GM21360 (cell line): ENCODE results near the gene HIVEP2.
"Not testable (repeated sequence)": the region's sequence is repeated elsewhere in the genome, so short reads cannot be mapped to it uniquely, and the experiment has no call there.

Experiments
- ATAC-seq: cut with Tn5 transposase; IDR thresholded peaks from one replicate; pipeline ENCODE4 v1.9.1; 2021; ENCODE audit warnings: mild to moderate bottlenecking, moderate library complexity; ENCODE audit not compliant: unreplicated experiment

The HIVEP2 gene

GRCh38 chr6:142945049-142945445, at the start of gene HIVEP2:
HIVEP2 (minus strand) TSS chr6:142945176; CDS start chr6:142774738, 170,438 bp downstream.
- peak; percentile 13 for ATAC-seq

- no peak for ATAC-seq
Measured at GRCh38 chr6:142993977-142994376, 49.0 kb upstream of the HIVEP2 start.

- no peak for ATAC-seq
Measured at GRCh38 chr6:142987490-142987889, 42.5 kb upstream of the HIVEP2 start.

GRCh38 chr6:142985281-142985680, 40.3 kb upstream of the HIVEP2 start:
- ATAC-seq: no peak

- no peak for ATAC-seq
Measured at GRCh38 chr6:142984386-142984785, 39.4 kb upstream of the HIVEP2 start.

- no peak for ATAC-seq
Measured at GRCh38 chr6:142975365-142975764, 30.4 kb upstream of the HIVEP2 start.

- not testable (repeated sequence) for ATAC-seq
Measured at GRCh38 chr6:142970941-142971340, 26.0 kb upstream of the HIVEP2 start.

GRCh38 chr6:142968601-142969000, 23.6 kb upstream of the HIVEP2 start:
- no peak for ATAC-seq

- ATAC-seq: no peak
Measured at GRCh38 chr6:142966294-142966693, 21.3 kb upstream of the HIVEP2 start.

- no peak for ATAC-seq
Measured at GRCh38 chr6:142965164-142965563, 20.2 kb upstream of the HIVEP2 start.

GRCh38 chr6:142960098-142960497, 15.1 kb upstream of the HIVEP2 start:
- ATAC-seq: no peak

- no peak for ATAC-seq
Measured at GRCh38 chr6:142958343-142958742, 13.4 kb upstream of the HIVEP2 start.

GRCh38 chr6:142956726-142957125, 11.8 kb upstream of the HIVEP2 start:
- no peak for ATAC-seq

- no peak for ATAC-seq
Measured at GRCh38 chr6:142954844-142955243, 9.9 kb upstream of the HIVEP2 start.

- ATAC-seq: no peak
Measured at GRCh38 chr6:142953373-142954273, 8.6 kb upstream of the HIVEP2 start.

- ATAC-seq: peak; percentile 78
Measured at GRCh38 chr6:142952614-142953013, 7.6 kb upstream of the HIVEP2 start.

GRCh38 chr6:142950291-142950690, 5.3 kb upstream of the HIVEP2 start:
- ATAC-seq: no peak

- peak; percentile 23 for ATAC-seq
Measured at GRCh38 chr6:142947714-142948480, 2.9 kb upstream of the HIVEP2 start.

- peak; percentile 46 for ATAC-seq
Measured at GRCh38 chr6:142946924-142947713, 2.1 kb upstream of the HIVEP2 start.

GRCh38 chr6:142946181-142946923, 1.4 kb upstream of the HIVEP2 start:
- ATAC-seq: peak; percentile 24
